ENCODE measurements around the gene AP2A2. TPM values are rescaled to one million over a fixed set of nuclear protein-coding genes. Genes with fewer than 3 reads are reported as not detected.

AP2A2 gene
- total RNA-seq, 1 experiment from 2014 or later = 43.1 TPM

- H3K36me3 ChIP-seq = no peaks in the 10 kb centered on the region
- no peaks in the 10 kb centered on the region for H3K27me3 ChIP-seq
- H3K9me3 ChIP-seq = no peaks in the 10 kb centered on the region
- DNase-seq = no peak
- H3K4me3 ChIP-seq = no peak overlapping the region
Observed at GRCh38 chr11:1032310-1032891, 106.7 kb downstream of the AP2A2 start.

DNA sequence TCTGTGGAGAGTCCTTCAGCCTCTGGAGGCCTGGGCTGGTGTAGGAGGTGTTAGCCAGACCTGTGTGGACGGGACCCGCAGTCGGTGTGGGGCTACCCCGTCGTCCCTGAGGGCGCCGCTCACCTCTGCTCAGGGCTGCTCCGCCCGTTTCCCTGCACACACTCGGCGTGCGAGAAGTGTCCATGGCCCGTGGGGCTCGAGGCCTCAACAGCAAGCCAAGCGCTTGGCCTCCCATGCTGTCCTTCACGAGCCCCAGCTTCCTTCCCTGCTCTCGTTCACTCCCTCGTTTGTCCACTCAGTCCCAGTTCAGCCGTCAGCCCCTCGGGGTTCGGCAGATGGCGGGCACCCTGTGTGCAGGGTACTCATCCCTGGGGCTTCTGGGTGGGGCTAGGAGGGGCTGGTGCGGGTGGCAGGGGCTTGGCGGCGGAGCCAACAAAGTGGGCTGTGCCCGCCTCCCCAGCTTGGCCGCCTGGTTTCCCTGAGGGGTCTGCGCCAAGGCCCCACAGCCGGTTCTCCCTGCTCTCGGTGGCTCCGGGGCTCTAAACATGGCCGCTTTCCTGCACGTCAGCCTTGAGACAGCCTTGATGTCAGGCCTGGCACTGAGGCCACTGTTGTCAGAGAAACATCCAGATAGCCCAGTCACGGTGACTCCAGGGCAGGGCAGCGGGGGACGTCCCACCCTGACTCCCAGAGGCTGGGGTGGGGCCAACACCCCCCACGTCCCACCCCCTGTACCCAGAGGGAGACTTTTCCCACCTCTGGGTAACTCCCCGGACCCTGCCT lies 107.5 kb downstream of the AP2A2 start:
- Histone ChIP-seq H3K4me3 (no peak overlapping the region), H3K27me3 (no peaks in the 10 kb centered on the region), H3K9me3 (no peaks in the 10 kb centered on the region), H3K36me3 (no peaks in the 10 kb centered on the region)
- DNase-seq = no peak

- peak; percentile 78 for DNase-seq
- Histone ChIP-seq H3K9me3 (no peaks in the 10 kb centered on the region), H3K36me3 (no peaks in the 10 kb centered on the region), H3K27me3 (no peaks in the 10 kb centered on the region), H3K4me3 (no peak overlapping the region)
Observed at GRCh38 chr11:1034001-1034400, 108.3 kb downstream of the AP2A2 start.

- H3K36me3 ChIP-seq = no peaks in the 10 kb centered on the region
- no peaks in the 10 kb centered on the region for H3K9me3 ChIP-seq
- no peaks in the 10 kb centered on the region for H3K27me3 ChIP-seq
- DNase-seq = no peak
- no peak overlapping the region for H3K4me3 ChIP-seq
Observed at GRCh38 chr11:1034456-1035295, 109.0 kb downstream of the AP2A2 start.

GRCh38 chr11:1035577-1036283 lies 110.1 kb downstream of the AP2A2 start:
- H3K27me3 ChIP-seq = no peaks in the 10 kb centered on the region
- no peaks in the 10 kb centered on the region for H3K36me3 ChIP-seq
- DNase-seq = no peak
- no peak overlapping the region for H3K4me3 ChIP-seq
- no peaks in the 10 kb centered on the region for H3K9me3 ChIP-seq

DNA sequence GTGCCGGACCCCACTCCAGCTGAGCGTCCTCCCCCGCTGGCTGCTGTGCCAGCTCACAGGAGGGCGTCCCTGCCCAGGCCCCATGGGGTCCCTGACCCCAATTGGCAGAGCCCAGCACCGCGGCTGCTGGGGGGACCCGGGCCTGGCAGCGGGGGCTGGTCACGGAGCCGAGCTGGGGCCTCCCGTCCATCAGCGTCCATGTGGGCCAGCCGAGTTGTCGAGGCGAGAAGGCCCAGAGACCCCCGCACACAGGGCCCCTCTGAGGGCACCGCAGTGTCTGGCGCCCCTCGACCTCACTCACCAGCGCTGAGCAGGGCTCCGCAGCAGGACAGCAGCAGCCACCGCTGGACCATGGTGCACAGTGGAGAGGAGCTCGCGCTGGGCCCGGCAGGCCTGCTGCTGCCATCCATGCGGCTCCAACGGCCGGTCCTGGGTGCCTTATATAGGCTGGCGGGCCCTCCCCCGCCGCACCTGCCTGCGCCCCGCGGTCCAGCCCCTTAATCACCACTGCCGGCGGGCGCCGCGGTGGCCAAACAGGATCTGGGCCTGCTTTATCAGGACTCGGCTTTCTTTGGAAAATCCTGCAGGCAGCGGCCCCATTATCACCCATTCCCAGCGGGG lies 110.7 kb downstream of the AP2A2 start, which contains the start of gene MUC6:
Gene MUC6 (minus strand): TSS at position 416 of the 621 bp plus-strand sequence. CDS start 63 bp downstream, at position 353.
- H3K27me3 ChIP-seq = no peaks in the 10 kb centered on the region
- no peak within 1 kb of the TSS for H3K4me3 ChIP-seq
- H3K36me3 ChIP-seq = no peaks in the 10 kb centered on the region
- DNase-seq = no peak
- H3K9me3 ChIP-seq = no peaks in the 10 kb centered on the region

DNA sequence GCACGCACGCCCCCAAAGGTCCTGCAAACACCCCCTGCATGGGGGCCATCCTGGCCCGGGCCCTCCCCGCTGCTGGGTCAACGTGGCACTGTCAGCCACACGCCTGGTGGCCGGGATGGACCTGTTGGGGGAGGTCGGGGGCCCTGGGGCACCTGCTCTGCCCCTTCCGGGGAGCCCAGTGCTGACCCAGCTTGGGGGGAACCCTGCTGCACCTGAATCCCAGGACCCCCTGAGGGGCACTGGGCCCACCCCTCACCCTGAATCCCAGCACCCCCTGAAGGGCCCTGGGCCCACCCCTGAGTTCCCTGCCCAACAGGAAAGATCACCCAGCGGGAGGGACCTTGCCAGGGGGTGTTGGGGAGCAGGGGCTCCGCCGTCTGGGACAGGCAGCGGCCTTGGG lies 111.3 kb downstream of the AP2A2 start:
- Histone ChIP-seq H3K9me3 (no peaks in the 10 kb centered on the region), H3K36me3 (no peaks in the 10 kb centered on the region), H3K4me3 (no peak overlapping the region), H3K27me3 (no peaks in the 10 kb centered on the region)
- DNase-seq = no peak

DNA sequence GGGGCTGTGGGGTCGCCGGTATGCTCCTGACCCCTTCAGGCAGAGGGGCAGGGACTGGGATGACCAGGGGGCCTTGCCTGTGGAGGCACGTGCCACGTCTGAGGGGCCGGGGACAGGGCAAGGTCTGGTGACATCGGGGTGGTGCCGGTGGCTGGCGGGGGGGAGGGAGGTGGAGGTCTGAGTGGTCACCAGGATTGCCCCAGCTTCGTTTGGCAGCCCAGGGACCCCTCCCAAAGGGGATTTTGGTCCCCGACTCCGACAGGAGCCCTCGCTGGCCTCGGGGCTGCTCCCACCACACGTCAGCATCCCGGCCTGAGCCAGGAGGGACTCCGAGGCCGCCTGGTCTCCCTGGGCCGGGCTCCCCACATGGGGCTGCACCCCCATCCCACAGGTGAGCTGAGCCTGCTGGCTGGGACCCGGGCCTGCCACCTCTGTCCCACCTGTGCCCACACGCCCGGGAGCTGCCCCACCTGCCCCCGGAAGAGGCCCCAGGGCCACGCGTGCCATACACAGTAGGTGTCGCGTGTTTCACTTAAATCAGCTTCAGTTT lies 111.9 kb downstream of the AP2A2 start:
- no peaks in the 10 kb centered on the region for H3K9me3 ChIP-seq
- H3K4me3 ChIP-seq = no peak overlapping the region
- H3K27me3 ChIP-seq = no peaks in the 10 kb centered on the region
- no peak for DNase-seq
- H3K36me3 ChIP-seq = no peaks in the 10 kb centered on the region

GRCh38 chr11:1038361-1038760 lies 112.7 kb downstream of the AP2A2 start:
- Histone ChIP-seq H3K4me3 (no peak overlapping the region), H3K36me3 (no peaks in the 10 kb centered on the region), H3K27me3 (no peaks in the 10 kb centered on the region), H3K9me3 (no peaks in the 10 kb centered on the region)
- DNase-seq = no peak

DNA sequence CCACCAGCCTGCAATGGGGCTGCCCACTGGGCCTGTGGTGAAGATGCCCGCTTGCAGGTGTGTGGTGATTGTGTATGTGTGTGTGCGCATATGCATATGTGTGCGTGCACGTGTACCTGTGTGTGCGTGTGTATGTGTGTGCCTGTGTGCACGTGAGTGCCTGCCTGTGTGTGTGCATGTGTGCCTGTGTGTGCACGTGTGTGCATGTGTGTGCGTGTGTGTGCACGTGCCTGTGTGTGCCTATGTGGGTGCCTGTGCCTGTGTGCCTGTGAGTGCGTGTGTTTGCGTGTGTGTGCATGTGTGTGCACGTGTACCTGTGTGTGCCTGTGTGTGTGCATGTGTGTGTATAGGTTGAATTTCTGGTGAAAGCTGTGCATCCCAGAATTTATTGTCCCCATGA lies 113.3 kb downstream of the AP2A2 start:
- Histone ChIP-seq H3K36me3 (no peaks in the 10 kb centered on the region), H3K27me3 (no peaks in the 10 kb centered on the region), H3K9me3 (no peaks in the 10 kb centered on the region), H3K4me3 (no peak overlapping the region)
- no peak for DNase-seq

DNA sequence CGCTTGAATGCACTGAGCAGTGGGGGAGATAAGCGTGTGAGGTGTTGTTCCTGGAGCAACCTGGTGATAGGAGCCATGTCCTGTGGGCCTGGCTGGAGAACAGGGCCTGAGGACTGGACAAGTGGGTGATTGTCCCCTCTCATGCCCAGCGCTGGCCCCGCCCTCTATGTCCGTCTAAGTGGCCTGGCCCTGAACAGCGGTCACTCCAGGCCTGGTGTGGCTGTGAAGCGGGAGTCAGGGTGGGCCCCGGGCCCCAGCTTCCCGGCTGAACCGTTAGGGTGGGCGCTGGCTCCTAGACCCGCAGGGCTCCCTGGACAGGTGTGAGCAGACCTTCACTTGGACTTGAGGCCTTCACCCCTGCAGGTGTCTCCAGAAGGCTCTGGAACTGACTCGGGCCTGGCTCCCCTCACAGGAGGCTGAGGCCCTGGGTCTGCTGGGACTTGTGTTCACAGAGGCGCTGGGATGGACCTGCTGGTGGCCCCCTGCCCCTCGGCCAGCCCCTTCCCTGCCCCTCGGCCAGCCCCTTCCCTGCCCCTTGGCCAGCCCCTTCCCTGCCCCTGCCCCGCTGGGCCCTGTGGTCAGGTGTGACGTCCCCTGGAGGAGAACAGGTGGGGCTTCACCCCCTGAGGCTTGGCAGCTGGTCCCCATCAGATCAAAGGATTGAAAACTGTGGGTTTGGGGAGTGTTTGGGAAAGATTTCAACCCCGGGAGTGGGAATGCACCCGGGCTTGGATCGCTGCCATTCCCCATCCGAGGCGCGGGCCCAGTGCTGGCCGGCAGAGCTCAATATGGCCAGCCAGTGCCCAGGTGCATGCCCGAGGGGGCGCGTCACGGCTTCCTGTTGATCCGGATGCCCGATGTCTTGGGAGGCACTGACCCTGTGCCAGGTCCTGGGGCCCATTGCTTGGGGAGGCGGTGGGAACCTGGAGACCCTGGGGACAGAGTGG lies 114.1 kb downstream of the AP2A2 start:
- peaks cover under 1% of the 10 kb centered on the region for H3K9me3 ChIP-seq
- DNase-seq = peak; percentile 60
- H3K27me3 ChIP-seq = peaks cover 1% of the 10 kb centered on the region; the same call in 1 of the 2 replicates
- no peak overlapping the region for H3K4me3 ChIP-seq
- no peaks in the 10 kb centered on the region for H3K36me3 ChIP-seq

DNA sequence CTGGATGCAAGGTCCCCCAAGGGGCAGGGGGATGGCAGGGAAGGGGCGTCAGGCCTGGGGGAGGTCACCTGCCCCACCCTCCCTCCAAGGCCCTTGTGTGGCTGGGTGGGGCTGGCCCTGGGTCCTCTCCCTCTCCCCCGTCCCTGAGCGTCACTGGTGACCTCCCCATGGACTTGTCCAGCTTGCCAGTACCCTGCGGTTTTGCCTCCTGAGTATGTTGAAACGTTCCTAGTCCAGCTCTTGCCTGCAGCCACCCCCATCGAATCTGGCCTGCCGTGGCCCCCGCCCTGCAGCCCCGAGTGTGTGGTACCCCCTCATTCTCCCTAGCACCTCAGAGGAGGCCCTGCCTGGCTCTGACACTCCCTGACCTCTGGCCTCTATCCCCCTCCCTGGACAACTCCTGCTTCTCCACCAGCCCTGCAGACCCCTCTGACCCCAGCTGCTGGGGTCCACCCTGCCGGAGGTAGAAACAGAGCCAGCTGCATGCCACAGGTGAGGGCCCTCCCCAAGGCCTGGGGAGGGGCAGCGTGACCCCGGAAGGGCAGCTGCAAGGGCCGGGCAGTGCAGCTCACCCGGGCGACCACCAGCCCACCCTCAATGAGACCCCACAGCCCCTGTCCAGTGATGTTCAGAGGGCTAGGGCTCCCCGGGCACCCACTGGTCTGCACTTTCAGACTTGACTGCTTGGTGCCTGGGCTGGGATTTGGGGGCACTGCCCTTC lies 114.9 kb downstream of the AP2A2 start:
- H3K4me3 ChIP-seq = no peak overlapping the region
- peak; percentile 44 for DNase-seq

GRCh38 chr11:1041149-1041467 lies 115.4 kb downstream of the AP2A2 start:
- Histone ChIP-seq H3K9me3 (peaks cover 5% of the 10 kb centered on the region), H3K4me3 (no peak overlapping the region), H3K36me3 (no peaks in the 10 kb centered on the region), H3K27me3 (peaks cover 5% of the 10 kb centered on the region; the same call in 1 of the 2 replicates)
- no peak for DNase-seq

More for the DNA sequence above, 114.9 kb downstream of the AP2A2 start:
- Histone ChIP-seq H3K9me3 (peaks cover 5% of the 10 kb centered on the region), H3K36me3 (no peaks in the 10 kb centered on the region), H3K27me3 (peaks cover 5% of the 10 kb centered on the region; the same call in 1 of the 2 replicates)

GRCh38 chr11:1041471-1041870 lies 115.8 kb downstream of the AP2A2 start:
- DNase-seq = no peak
- peaks cover 5% of the 10 kb centered on the region; the same call in 1 of the 2 replicates for H3K27me3 ChIP-seq

More at GRCh38 chr11:1041471-1041870, 115.8 kb downstream of the AP2A2 start:
- H3K9me3 ChIP-seq = peaks cover 5% of the 10 kb centered on the region
- H3K36me3 ChIP-seq = no peaks in the 10 kb centered on the region
- H3K4me3 ChIP-seq = no peak overlapping the region

Data from MG63 (cell line).